Ureter (tissue), 1 donor: ENCODE results near the gene RPL11. TPM values are rescaled to one million over a fixed set of nuclear protein-coding genes. Genes with fewer than 3 reads are reported as not detected.
"Not testable (repeated sequence)": the region's sequence is repeated elsewhere in the genome, so short reads cannot be mapped to it uniquely, and the experiment has no call there.

Source experiments
- DNase-seq: peaks from one replicate; pipeline ENCODE4 v3.0.0-alpha.2; 2020; ENCODE audit warnings: low spot score
- total RNA-seq: library from RNA; stranded (reverse); gene quantifications from one replicate; pipeline ENCODE4 v1.2.4, GENCODE V29; 2023
- donor health status: DM: yes; HTN: yes; CAD: no.

RPL11 gene
- total RNA-seq: 1,350 TPM

DNA sequence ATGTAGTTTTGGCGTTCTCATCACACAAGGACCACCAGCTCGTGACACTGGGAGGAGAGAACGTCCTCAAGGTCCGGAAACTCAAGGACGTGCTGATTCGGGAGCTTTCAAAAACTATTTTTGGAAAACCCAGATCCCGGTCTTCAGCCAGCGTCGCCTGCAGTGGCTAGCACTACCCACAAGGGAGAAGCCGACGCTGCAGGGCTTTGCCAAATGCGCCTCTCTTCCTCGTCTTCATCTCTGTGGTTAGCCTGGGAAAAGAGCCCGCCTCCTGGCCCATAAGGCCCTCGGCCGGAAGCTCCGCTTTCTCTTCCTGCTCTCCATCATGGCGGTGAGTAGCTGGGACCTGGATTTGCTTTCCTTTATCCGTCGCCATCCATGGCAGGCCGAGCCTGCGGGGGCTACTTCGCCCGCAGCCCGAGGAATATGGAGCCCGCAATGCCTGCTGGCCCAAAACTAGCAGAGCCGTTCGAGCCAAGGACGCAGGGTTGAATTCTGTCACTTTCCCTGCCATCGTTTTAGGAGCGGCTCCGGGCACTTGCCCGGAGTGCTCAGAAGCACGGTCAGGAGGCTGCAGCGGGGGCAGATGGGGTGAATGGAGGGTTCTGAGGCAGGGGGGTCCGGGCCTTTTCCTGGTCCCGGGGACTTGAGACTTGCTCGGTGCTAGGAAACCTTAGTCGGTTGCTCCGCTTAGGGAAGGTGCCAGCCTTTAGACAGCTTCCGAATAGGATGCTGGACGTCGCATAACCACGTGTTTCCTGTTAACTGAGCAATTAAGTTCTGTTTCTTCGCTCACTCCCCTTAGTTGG lies at the start of gene RPL11:
Gene RPL11, plus strand, starts transcription at position 308 of the 809 bp plus-strand sequence. Its CDS starts 18 bp downstream, at position 326.
- DNase-seq: peak; percentile 96

DNA sequence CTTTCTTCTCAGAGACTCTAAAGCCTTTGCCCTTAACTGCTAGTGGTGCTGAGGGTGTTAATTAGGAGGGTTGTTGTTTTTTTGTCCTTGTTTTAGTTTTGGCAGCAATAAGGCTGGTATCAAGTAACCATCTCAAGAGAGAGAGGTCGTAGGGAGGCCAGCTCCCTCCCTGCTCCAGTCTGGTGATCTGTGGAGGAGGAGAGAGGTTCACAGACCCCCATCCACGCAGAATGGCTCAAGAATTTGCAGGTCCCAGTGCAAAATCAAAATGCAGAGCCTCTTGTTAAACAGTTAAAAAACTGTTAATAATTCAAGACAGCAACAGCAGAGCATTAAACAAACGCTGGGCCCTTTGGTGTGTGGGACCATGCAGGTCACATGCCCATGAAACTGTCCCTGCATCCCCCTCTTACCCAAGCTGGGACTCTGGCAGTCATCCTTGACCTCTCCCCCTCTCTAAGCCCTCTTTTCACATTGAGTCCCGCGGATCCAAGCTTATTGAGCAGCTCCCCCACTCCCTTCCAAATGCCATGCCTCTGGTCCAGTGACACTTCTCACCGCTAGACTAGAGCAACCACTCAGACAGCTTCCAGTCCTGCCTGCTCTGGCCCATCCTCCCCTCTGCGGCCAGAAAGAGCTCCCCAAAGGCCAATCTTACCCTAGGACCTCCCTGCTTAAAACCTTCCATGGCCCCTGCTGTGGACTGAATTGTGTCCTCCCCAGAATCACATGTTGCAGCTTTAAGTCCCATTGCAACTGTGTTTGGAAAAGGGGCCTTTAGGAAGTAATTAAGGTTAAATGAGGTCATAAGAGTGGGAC lies 47.7 kb upstream of the RPL11 start:
- DNase-seq: no peak

DNA sequence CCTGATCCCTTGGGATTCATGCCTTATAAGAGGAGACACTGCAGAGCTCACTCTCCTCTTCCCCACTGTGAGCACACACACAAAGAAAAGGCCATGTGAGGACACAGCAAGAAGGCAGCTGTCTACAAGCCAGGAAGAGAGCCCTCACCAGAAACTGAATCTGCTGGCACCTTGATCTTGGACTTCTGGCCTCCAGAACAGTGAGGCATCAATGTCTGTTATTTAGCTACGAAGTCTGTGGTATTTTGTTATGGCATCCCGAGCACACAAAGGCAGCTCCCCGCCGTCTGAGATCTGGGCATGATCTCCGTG lies 47.1 kb upstream of the RPL11 start:
- no peak for DNase-seq

DNA sequence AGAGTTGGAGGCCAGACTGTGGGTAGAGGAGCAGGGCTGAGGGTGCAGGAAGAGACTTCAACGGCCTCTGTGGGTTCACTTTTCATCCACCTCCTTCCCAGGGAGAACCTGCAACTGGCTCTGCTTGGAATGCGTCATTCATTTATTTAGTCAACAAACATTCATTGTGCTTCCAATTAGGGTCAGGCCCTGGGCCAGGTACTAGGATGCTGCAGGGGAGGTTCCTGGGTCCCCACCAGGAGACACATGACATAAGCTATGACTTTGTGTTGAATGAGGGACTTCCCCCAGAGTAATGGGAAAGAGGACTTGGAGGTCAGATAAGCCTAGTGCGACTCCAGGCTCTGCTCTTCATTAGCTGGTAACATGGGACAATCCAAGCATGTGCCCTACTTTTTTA lies 46.3 kb upstream of the RPL11 start:
- no peak for DNase-seq

DNA sequence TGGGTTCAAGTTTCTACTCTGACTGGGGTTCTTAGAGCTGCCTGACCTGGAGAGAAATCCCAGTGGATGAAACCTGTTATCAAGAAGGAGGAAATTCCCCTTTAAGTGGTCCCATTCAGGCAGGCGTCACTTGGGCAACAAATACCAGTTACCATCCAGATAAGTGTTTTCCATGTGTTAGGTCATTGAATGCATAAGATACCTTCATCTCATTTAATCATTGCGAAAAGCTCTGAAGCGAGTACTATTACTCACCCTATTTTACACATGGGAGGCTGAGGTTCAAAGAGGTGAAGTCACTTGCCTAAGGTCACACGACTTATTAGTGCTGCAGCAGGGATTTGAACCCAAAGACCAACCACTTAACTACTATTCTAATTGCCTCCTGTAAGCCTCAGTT lies 45.5 kb upstream of the RPL11 start:
- DNase-seq: no peak

DNA sequence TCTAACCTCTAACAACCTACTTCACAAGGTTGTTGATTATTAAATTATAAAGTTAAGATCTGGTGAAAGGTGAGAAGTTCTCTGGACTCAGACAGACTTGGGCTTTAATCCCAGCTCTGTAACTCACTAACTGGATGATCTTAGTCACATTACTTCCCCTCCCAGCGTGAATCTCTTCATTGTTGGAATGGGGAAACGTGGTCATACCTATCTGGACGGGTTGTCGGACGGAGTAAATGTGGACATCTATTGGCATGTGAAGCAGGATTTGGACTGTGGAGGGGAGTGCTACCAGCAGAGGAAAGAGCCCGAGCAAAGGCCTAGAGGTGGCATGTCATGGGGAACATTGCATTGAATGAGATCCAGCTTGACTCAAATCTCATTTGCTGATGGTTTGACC lies 45.1 kb upstream of the RPL11 start:
- DNase-seq: no peak

DNA sequence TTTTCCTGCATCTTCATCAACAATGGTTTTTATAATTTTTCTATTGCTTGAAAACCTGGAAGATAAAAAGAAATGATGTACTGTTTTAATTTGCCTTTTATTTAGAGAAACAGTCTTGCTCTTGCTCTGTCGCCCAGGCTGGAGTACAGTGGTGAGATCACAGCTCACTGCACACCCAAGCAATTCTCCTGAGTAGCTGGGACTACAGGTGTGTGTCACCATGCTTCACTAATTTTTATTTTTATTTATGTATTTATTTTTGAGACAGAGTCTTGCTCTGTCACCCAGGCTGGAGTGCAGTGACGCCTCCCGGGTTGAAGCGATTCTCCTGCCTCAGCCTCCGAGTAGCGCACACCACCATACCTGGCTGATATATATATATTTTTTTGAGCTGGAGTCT lies 43.0 kb upstream of the RPL11 start:
- no peak for DNase-seq

DNA sequence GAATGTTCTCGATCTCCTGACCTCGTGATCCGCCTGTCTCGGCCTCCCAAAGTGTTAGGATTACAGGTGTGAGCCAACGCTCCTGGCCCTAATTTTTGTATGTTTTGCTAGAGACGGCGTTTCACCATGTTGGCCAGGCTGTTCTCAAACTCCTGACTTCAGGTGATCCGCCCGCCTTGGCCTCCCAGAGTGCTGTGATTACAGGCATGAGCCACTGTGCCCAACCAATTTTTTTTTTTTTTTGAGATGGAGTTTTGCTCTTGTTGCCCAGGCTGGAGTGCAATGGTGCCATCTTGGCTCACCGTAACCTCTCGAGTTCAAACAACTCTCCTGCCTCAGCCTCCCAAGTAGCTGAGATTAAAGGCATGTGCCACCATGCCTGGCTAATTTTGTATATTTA lies 42.4 kb upstream of the RPL11 start:
- not testable (repeated sequence) for DNase-seq

DNA sequence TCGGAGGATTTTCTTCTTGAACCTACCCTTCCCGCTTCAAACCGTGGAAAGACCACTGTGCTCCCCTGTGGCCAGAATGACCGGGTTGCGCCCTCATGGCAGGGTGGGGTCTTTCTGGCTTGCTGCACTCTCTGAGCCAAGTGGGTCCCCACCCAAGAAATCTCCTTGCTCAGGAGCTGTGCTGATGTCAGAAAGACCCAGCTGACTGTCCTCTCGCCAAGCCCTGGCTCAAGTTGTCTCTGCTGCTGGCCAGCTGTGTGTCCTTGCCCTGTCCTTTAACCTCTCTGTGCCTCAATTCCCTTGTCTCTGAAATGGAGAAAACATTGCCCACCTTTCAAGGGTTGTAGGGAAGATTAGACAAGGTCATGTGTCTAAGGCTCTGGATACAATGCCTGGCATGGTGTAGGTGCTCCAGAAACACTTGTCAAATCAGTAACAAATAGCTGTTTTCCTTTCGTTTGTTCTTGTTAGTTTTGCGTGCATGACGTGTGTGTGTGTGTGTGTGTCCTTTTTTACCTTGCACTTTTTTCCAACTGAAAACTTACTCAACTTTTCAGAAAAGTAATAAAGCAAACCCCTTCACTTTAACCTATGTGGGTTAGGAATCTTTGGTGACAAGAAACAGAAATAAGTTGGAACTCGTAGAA lies 41.1 kb upstream of the RPL11 start:
- no peak for DNase-seq

DNA sequence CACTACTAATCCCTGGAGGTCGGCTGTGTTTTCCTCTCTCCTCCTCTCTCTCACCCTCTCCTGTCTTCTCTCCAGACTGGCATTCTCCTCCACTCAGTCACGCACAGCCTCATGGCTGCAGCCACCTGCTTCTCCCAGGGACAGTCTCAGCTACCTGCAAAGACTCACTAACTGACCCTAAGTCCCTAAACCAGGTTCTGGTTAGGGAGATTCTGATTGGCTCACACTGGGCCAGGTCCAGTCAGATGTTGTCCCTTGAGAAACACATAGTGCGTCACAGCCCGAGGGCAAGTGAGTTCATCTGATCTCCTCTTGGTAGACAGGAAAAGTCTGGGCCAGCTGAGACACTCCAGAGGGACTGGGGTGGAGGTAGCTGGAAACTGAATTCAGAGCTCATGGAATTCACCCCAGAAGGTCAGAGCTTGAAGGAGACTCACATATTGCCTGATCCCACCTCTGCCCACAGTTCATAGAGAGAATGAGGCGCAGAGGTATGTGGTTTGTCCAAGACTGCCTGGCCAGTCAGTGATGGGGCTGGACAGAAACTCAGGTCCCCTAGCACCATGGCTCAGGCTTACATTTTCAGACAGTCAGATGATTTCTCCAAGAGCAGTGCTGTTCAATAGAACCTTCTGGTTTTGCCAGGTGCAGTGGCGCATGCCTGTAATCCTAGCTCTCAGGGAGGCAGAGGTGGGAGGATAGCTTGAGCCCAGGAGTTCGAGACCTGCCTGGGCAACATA lies 40.4 kb upstream of the RPL11 start:
- DNase-seq: no peak

DNA sequence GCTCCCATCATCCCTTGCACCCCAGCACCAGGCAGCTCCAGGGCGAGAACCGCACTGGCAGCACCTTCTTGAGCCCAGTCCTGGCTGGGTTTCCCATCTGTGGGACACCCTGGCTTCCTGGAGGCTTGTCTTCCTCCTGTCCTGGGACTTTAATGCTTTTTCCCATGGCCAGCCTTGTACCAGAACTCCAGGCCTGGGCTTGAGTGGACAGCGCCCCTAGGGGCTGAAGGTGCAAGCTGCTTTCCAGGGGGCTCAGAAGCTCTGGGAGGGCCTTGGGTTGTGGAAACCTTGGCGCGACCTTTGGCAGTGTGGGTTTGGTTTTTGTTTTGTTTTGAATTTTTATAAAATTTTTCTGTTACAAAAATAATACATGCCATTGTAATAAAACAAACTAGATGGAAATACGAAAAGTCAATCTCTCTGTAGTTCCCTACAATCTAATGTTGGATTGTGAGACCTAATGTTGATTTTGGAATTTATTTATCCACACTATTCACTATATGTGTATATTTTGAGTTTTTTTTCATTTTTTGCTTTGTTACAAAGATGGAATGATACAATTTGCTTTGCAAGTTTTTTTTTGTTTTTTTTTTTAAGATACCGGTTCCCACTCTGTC lies 33.8 kb upstream of the RPL11 start:
- DNase-seq: no peak

DNA sequence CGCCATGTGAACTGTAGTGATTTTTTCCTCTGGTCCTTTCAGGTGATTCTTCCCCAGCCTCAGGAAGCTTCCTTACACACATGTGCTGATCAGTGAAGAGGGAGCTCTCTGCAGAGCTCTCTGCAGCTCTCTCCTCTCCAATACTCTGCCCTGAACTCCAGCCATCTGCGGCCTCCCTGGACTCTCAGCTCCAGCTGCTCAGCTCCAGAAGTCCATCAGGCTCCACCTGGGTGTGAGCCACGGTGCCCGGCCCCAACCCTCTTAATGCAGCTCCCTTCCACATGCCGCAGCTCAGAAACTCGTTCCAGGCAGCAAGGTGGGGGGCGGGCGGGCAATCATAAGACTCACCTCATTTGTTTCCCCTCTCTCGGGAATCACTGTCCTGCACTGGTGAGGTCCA lies 30.9 kb upstream of the RPL11 start:
- no peak for DNase-seq

DNA sequence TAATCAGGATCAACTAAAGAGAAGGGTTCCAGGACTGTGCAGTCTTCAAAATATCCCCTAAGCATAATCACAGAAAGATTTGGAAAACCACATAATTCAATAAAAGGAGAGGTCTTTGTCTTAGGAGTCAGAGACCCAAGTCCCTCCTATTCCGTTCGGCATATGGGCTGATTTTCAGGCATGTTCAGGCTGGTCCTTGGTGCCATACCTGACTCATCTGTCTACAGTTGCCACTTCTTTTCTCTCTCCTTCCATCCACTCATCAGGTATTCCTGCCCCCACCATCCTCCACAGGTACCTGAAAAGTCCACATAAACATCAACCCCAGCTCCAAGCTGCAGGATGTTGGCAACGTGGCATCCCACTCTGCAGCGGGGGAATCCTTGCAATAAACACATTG lies 29.7 kb upstream of the RPL11 start:
- no peak for DNase-seq

DNA sequence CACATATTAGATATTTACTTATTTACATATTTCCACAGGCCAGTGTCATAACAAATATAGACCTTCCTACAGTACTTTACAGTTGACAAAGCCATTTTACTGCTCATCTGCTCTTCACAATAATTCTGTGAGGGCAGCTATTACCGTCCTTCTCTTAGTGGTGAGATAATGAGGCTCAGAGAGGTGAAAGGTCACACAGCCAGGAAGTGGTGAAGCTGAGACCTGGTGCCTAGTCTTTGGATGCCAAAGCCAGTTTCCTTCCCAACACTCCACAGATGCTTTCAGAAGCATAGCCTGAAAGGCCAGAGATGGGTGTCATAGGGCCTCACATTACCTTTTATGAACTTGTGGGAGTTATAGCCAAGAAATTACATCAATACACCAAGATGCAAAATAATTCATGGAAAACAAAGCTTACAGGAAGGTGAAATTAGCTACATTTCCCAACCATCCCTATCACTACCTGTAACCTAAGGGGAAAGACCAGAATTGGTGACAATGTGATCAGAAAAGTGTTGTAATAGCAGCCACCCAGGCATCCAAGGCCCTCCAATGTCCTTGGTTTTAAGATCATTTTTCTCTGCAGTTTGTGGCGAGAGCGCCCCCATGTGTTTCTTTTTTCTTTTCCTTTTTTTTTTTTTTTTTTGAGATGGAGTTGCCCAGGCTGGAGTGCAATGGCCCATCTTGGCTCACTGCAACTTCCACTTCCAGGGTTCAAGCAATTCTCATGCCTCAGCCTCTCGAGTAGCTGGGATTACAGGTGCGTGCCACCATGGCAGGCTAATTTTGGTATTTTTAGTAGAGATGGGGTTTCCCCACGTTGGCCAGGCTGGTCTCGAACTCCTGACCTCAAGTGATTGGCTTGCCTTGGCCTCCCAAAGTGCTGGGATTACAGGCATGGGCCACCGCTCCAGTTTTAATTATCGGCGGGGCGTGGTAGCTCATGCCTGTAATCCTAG lies 26.5 kb upstream of the RPL11 start:
- no peak for DNase-seq

DNA sequence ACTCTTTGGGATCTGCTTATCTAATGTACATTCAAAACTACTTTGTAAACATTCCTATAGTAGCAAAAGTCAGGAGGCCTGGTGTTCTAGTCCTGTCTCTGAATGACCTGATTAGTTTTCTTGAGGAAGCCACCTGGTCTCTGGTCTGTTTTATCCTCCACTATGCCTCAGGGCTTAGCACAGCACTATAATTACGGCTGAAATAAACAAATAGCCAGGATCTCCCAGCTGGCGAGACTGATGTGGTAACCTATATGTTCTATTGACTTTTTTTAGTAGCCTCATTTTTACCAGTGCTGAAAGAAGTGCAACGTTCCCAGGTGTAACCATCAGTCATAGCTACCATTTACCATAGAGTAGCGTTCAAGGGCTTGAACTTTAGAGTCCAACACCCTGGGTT lies 24.2 kb upstream of the RPL11 start:
- DNase-seq: no peak

DNA sequence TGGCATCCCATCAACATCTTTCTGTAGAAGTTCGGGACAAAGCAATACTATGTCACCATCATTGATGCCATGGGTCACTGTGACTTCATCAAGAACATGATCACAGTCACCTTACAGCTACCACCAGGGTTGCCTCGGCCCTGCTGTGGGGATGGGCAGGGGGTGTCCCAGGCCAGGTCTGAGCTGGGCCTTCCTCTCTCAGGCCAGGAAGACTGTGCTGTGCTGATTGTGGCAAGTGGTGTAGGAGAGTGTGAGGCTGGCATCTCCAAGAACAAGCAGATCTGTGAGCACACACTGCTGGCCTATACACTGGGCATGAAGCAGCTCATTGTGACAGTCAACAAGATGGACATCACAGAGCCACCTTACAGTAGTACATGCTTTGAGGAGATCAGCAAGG lies 20.9 kb upstream of the RPL11 start:
- no peak for DNase-seq

DNA sequence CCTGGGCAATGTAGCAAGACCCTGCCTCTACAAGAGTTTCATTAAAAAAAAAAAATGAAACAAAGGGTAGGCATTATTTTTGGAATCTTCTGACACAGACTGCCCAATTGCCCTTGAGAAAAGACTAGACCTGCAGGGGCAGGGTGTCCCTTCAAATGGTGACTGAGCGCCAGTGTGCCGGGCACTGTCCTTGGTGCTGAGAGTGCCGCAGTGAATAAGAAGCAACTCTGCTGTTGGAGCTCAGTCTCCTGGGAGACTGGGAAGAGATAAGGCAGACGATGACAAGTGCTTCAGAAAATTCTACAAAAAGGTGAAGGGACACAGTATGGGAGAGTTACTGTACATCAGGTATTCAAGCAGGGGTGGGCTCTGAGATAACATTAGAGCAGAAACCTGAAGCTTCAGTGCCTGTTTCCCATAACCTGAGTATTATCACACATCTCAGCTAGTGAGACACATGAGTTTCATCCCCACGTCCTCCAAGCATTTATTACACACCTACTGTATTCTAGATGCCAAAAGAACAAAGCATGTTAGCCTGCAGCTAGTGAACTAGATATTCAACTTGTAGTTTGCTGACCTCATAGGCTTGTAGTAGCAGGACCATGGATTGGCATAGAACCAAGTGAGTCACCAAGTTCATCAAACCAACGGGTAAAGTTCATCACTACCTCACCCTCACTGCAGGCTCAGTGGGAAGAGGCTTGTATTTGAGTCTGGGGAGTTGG lies 18.4 kb upstream of the RPL11 start:
- no peak for DNase-seq

DNA sequence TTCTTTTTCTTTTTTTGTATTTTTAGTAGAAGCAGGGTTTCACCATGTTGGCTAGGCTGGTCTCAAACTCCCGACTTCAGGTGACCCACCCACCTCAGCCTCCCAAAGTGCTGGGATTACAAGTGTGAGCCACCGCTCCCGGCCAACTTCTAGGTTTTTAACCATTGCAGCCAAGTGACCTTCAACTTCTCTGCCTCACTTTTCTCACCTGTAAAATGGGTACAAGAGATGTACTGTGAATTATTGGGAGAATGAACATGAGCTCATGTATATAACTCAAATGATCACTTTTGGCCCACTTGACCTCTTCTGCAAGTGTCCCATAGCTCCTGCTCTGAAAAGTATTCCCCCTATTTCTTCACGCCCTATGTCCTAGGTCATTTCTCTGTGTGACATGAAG lies 11.8 kb upstream of the RPL11 start:
- DNase-seq: no peak

DNA sequence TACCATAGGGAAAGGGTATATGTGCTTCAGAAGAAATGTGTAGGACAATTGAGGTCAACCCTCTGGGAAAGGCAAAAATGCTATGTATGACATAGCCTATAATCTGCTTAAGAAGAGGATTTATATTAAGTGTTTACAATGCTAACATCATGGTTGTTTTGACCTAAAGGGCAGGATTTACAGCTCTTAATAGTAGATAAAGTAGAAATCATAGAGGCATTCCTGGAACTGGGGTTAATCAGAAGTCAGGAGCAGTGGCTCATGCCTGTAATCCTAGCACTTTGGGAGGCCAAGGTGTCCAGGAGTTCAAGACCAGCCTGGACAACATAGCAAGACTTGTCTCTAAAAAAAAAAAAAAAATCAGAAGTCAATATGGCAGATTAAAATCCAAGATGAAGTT lies 8.7 kb upstream of the RPL11 start:
- no peak for DNase-seq

DNA sequence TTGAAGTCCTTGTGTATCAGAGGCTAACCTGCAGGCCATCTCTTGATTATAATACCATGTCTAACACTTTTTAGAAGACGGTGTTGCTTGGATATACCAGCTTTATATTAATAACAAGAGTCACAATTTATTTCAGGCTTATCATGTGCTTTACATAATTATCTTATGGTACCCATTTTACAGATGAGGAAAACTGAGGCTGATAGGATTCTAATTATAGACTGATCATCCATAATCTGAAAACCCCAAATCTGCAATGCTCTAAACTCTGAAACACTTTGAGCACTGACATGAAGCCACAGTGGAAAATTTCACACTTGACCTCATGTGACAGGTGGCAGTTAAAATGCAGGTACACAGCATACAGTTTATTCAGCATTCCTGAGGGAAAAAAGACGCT lies 7.2 kb upstream of the RPL11 start:
- no peak for DNase-seq
